Measurements from ENCODE around the gene ZNF581.

Gene ZNF581

GRCh38 chr19:55645512-55645881, 2.0 kb downstream of the ZNF581 start:
- no peak for TF ChIP-seq CTCF (IDR thresholded peaks at IDR 0.05; ENCODE audit: low read depth, low read length)
- Histone ChIP-seq H3K36me3 (peaks cover 21% of the 10 kb centered on the region), H3K27ac (no peak overlapping the region)

GRCh38 chr19:55646889-55647731, 3.7 kb downstream of the ZNF581 start:
- H3K9me3 ChIP-seq (ENCODE audit: severe bottlenecking): no peaks in the 10 kb centered on the region
- no peak for TF ChIP-seq CTCF (IDR thresholded peaks at IDR 0.05; ENCODE audit: low read depth, low read length)
- H3K27me3 ChIP-seq (ENCODE audit: insufficient read depth, low read depth, severe bottlenecking): no peaks in the 10 kb centered on the region
- H3K4me3 ChIP-seq (ENCODE audit: low read depth, low read length): peak overlapping the region; percentile 84
- no peak for DNase-seq
- peak overlapping the region; percentile 94 for H3K27ac ChIP-seq
- H3K36me3 ChIP-seq: peaks cover 24% of the 10 kb centered on the region

More at GRCh38 chr19:55645512-55645881, 2.0 kb downstream of the ZNF581 start:
- H3K9me3 ChIP-seq (ENCODE audit: severe bottlenecking): no peaks in the 10 kb centered on the region
- H3K4me3 ChIP-seq (ENCODE audit: low read depth, low read length): no peak overlapping the region
- H3K27me3 ChIP-seq (ENCODE audit: insufficient read depth, low read depth, severe bottlenecking): no peaks in the 10 kb centered on the region
- DNase-seq: no peak

- H3K27ac ChIP-seq: peak within 1 kb of the TSS; percentile 94
- peak within 1 kb of the TSS; percentile 84 for H3K4me3 ChIP-seq (ENCODE audit: low read depth, low read length)
- H3K27me3 ChIP-seq (ENCODE audit: insufficient read depth, low read depth, severe bottlenecking): no peaks in the 10 kb centered on the region
- no peaks in the 10 kb centered on the region for H3K9me3 ChIP-seq (ENCODE audit: severe bottlenecking)
- peaks cover 30% of the 10 kb centered on the region for H3K36me3 ChIP-seq
- TF ChIP-seq CTCF (IDR thresholded peaks at IDR 0.05; ENCODE audit: low read depth, low read length): no peak
- peak; percentile 83 for DNase-seq
These were observed 4.5 kb downstream of the ZNF581 start, which contains the start of gene CCDC106 for GRCh38 chr19:55647732-55648584. CCDC106 (plus strand) TSS chr19:55648212; CDS start chr19:55649047, 835 bp downstream.

GRCh38 chr19:55648585-55649267, 5.3 kb downstream of the ZNF581 start:
- H3K9me3 ChIP-seq (ENCODE audit: severe bottlenecking): no peaks in the 10 kb centered on the region
- no peak for DNase-seq
- no peaks in the 10 kb centered on the region for H3K27me3 ChIP-seq (ENCODE audit: insufficient read depth, low read depth, severe bottlenecking)
- TF ChIP-seq CTCF (IDR thresholded peaks at IDR 0.05; ENCODE audit: low read depth, low read length): no peak
- H3K4me3 ChIP-seq (ENCODE audit: low read depth, low read length): peak overlapping the region; percentile 84
- peak overlapping the region; percentile 94 for H3K27ac ChIP-seq
- H3K36me3 ChIP-seq: peaks cover 30% of the 10 kb centered on the region

- Histone ChIP-seq H3K4me3 (ENCODE audit: low read depth, low read length) (no peak overlapping the region), H3K9me3 (ENCODE audit: severe bottlenecking) (no peaks in the 10 kb centered on the region), H3K27ac (no peak overlapping the region; the same call in 1 of the 2 replicates), H3K27me3 (ENCODE audit: insufficient read depth, low read depth, severe bottlenecking) (no peaks in the 10 kb centered on the region), H3K36me3 (peaks cover 29% of the 10 kb centered on the region)
- DNase-seq: no peak
- TF ChIP-seq CTCF (IDR thresholded peaks at IDR 0.05; ENCODE audit: low read depth, low read length): no peak
These were observed 6.0 kb downstream of the ZNF581 start for GRCh38 chr19:55649268-55650125.

Data from WERI-Rb-1 (cell line).